Fibroblast of the aortic adventitia (primary cell): Measurements from ENCODE around the gene CIB2. TPM values are rescaled to one million over a fixed set of nuclear protein-coding genes. Genes with fewer than 3 reads are reported as not detected.

Source experiments
- DNase-seq: peaks from one replicate; pipeline ENCODE4 v3.0.0-alpha.2; 2010; ENCODE audit warnings: low read depth
- H3K4me3 ChIP-seq: 2 replicates; pipeline ENCODE4 v1.5.1; 2011; ENCODE audit warnings: low read depth, mild to moderate bottlenecking, control low read depth, low read length, moderate library complexity
- total RNA-seq: library from RNA; depleted of rRNA; stranded (reverse); fragments of >200 nt; gene quantifications from 2 replicates; pipeline ENCODE4 v1.2.3, GENCODE V29; 2012; ENCODE audit warnings: low replicate concordance
- TF ChIP-seq, protein P1 (sequence below): IDR thresholded peaks from 2 replicates; pipeline ENCODE4 v1.5.1; 2011; ENCODE audit warnings: mild to moderate bottlenecking, low read length, control low read depth, inconsistent platforms; ENCODE audit not compliant: insufficient read depth

The CIB2 gene
- total RNA-seq, 1 donor, result 2.3 TPM

DNA sequence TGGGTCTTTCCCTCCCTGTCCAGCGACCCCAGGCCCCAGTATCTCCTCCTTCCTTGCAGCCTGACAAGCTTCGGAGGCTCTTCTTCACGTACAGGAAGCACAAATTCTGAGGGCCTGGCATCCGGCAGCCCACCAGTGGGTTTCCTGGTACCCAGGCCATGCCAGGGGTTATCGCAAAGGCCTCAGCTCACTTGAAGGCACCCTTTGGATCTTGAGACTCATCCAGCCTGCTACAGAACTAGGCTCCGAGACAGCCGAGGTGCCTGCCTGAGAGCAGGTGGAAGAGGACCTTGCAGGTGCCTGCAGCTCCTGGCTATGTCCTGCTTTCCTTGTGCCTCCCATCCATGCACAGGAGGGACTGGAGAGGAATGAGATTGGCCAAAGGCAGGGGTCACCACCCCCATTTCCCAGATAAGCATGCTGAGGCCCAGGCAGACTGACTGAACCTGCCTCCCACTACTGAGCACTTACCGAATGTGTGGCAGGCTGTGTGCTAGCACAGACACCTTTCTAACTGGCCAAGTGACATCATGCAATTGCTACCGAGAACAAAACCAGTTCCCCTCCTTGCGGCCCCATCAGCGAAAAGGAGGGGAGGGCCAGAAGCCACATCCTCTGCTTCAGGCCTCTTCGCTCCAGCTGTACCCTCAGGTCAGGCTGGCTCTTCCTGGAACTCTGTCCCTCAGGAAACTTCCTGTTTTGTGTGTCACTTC is 27.7 kb downstream of the CIB2 start:
- no peak overlapping the region for H3K4me3 ChIP-seq
- no peak for DNase-seq
- TF ChIP-seq, protein P1, sequence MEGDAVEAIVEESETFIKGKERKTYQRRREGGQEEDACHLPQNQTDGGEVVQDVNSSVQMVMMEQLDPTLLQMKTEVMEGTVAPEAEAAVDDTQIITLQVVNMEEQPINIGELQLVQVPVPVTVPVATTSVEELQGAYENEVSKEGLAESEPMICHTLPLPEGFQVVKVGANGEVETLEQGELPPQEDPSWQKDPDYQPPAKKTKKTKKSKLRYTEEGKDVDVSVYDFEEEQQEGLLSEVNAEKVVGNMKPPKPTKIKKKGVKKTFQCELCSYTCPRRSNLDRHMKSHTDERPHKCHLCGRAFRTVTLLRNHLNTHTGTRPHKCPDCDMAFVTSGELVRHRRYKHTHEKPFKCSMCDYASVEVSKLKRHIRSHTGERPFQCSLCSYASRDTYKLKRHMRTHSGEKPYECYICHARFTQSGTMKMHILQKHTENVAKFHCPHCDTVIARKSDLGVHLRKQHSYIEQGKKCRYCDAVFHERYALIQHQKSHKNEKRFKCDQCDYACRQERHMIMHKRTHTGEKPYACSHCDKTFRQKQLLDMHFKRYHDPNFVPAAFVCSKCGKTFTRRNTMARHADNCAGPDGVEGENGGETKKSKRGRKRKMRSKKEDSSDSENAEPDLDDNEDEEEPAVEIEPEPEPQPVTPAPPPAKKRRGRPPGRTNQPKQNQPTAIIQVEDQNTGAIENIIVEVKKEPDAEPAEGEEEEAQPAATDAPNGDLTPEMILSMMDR, result no peak

DNA sequence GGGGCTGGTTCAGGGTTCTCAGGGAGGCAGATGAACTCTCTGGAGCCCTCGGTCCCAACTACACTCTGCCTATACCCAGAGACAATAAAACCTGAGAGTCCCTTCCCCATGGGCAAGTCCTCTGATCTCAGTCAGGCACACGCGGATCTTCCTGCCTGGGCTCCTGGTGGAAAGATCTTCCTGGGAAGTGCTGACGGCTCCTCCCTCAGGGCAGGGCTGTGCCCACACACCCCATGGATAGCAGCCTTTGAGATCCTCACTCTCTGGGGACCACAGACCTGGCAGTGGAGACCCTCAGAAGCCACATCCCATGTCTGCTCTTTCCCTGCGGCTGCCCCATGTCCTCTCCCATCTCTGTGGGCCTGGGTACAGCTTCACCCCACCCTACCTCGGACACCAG is 28.5 kb downstream of the CIB2 start:
- TF ChIP-seq, protein P1, result no peak

DNA sequence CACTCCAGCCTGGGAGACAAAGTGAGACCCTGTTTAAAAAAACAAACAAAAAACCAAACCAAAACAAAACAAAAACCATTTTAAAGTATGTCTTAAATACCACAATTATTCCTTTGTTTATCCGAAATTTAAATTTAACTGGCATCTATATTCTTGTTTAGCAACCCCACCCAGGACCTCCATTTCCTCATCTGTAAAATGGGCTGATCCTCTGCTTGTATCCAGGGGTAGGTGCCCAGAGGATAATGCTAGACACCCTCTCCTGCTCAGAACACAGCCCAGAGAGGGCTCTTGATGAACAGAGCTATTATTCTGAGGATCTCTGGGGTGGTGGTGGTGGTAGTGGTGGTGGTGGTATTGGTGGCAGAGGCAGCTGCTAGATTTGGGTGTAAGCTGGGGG is 29.0 kb downstream of the CIB2 start:
- H3K4me3 ChIP-seq, result no peak overlapping the region
- TF ChIP-seq, protein P1, result no peak
- no peak for DNase-seq

More for the DNA sequence above, 28.5 kb downstream of the CIB2 start:
- H3K4me3 ChIP-seq, result no peak overlapping the region
- DNase-seq, result no peak

DNA sequence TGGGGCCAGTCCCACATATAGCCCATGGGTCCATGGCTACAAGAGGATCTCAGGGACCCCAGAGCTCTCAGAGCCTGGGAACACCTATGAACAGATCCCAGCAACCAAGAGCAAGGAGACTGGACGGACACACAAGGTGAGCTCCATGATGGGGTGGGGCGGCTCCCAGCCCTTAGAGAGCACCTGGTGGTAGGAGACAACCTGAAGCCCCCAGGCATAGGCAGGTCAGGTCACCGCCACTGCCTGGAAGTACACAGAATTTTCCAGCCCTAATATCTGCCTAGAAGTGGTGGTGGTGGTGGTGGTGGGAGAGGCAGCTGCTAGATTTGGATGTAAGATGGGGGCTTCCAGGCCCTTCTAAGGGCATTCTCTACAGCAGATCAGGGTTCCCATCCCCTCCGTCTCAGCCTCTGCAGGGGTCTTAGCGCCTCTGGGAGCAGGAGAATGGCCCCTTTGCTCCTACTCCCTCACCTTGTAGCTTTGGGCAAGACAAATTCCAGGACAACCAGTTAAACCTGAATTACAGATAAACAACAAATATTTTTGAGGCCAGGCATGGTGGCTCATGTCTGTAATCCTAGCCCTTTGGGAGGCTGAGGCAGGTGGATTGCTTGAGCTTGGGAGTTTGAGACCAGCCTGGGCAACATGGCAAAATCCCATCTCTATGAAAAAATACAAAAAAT is 29.7 kb downstream of the CIB2 start:
- no peak overlapping the region for H3K4me3 ChIP-seq
- TF ChIP-seq, protein P1, result no peak
- DNase-seq, result no peak

DNA sequence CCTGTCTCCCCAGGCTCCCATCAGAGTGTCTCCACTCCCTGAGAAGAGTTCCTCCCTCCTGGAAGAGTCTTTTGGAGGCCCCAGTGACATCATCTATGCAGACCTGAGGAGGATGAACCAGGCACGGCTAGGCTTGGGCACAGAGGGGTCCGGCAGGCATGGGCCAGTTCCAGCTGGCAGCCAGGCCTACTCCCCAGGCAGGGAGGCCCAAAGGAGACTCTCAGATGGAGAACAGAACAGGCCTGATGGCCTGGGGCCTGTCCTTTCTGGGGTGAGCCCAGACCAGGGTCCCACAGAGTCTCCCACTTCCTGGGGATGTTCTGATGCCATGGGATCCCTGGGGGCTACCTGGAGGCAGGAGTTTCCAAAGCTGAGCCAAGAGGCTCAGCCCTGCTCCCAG is 30.4 kb downstream of the CIB2 start:
- DNase-seq, result no peak
- no peak overlapping the region for H3K4me3 ChIP-seq
- TF ChIP-seq, protein P1, result no peak

DNA sequence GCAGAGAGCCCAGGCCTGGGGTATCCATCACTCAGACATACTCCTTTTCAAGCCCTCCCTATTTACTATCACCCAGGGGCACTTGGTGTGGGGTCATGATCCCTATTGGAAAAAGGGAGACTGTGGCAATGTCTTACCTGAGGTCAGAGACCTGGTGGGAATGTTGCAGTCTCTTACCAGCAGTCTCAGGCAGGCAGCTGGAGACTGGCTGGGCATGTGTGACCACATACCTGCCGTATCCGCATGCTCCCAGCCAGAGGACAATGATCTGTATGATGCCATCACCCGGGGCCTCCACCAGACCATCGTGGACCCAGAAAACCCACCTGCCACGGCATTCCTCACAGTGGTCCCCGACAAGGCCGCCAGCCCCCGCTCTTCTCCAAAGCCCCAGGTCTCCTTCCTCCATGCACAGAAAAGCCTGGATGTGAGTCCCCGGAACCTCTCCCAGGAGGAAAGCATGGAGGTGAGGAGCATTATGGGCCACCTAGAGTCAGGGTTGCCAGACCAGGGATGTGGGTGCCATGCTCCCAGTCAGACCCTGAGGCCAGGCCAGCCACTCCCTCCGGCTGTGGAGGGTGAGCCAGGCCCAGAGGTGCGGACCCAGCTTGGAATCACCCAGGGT is 33.0 kb downstream of the CIB2 start:
- TF ChIP-seq, protein P1, result no peak
- no peak for DNase-seq
- no peak overlapping the region for H3K4me3 ChIP-seq
